Esophagus squamous epithelium (tissue), 5 donors: Measurements from ENCODE around the gene DAPK2. TPM values are rescaled to one million over a fixed set of nuclear protein-coding genes. Genes with fewer than 3 reads are reported as not detected.

ENCODE experiments used
- DNase-seq: peaks from one replicate; lab custom pipeline; 2025; lab: John Stamatoyannopoulos, UW
- H3K27ac ChIP-seq, 4 donors: fragments of 200-600 bp; sonication (generic); one replicate each; pipeline ENCODE4 v1.5.1; 2016 to 2019; ENCODE audit warnings: mild to moderate bottlenecking in 1 of 4
- H3K27me3 ChIP-seq, 4 donors: fragments of 200-600 bp; sonication (generic); 1 replicate in 3 of 4; 2 replicates in 1 of 4; pipeline versions ENCODE4 v1.5.1 to v1.6.0; 2017 to 2021; ENCODE audit warnings: antibody characterized with exemption in 1 of 4
- H3K36me3 ChIP-seq, 3 donors: fragments of 200-600 bp; sonication (generic); one replicate each; pipeline ENCODE4 v1.5.1; 2016 to 2019
- H3K4me1 ChIP-seq, 3 donors: fragments of 200-600 bp; sonication (generic); one replicate each; pipeline ENCODE4 v1.5.1; 2017 to 2019
- H3K4me3 ChIP-seq, 4 donors: fragments of 200-600 bp; sonication (generic); 1 replicate in 3 of 4; 2 replicates in 1 of 4; pipeline ENCODE4 v1.5.1; 2016 to 2019; ENCODE audit warnings: mild to moderate bottlenecking in 2 of 4, moderate library complexity in 1 of 4
- H3K9me3 ChIP-seq, 3 donors: fragments of 200-600 bp; sonication (generic); one replicate each; pipeline ENCODE4 v1.5.1; 2016 to 2019
- CTCF ChIP-seq, 6 experiments: fragments of 450-650 bp in 4 of 6; fragments of 200-600 bp in 2 of 6; sonication (generic) in 2 of 6; IDR thresholded peaks; one replicate each; pipeline ENCODE4 v1.5.1; 2016 to 2019; ENCODE audit warnings: antibody characterized with exemption in 6 of 6, mild to moderate bottlenecking in 4 of 6, moderate library complexity in 4 of 6
- POLR2A ChIP-seq, 4 donors: fragments of 450-650 bp; IDR thresholded peaks; one replicate each; pipeline ENCODE4 v1.6.1; 2017; ENCODE audit warnings: antibody characterized with exemption in 4 of 4, mild to moderate bottlenecking in 4 of 4, moderate library complexity in 3 of 4
- WGBS, 2 donors: methylation state at CpG; one replicate each; pipeline ENCODE4 v1.1.5; 2018; 5-methylcytosine and 5-hydroxymethylcytosine counted together
- intact Hi-C: fragments of 100-400 bp; cut with DNase I; formaldehyde crosslinking; loops from one replicate; pipeline ENCODE4 v1.15.0; 2022
- total RNA-seq, 4 donors: library from RNA; depleted of rRNA; stranded (reverse); fragments of >200 nt; gene quantifications; one replicate each; pipeline ENCODE4 v1.1.0, GENCODE V29; 2016
- donor health status: DM: yes; HTN: yes; CAD: no.

Gene DAPK2
- total RNA-seq, 4 donors from 2014 or later: 1.9 to 12.9 (median 9.8) TPM

- Histone ChIP-seq H3K27ac (no peak overlapping the region), H3K4me3 (no peak overlapping the region), H3K36me3 (no peaks in the 10 kb centered on the region), H3K9me3 (no peaks in the 10 kb centered on the region), H3K27me3 (no peaks in the 10 kb centered on the region), H3K4me1 (peaks cover 0 to 4% (median 0%) of the 10 kb centered on the region in 3 donors)
- no peak for DNase-seq
- intact Hi-C loops: no loop called here
- WGBS, 2 donors: 70 to 100% methylated on average over 5 of the region's 5 CpGs
- TF ChIP-seq CTCF (IDR thresholded peaks at IDR 0.05): no peak
- TF ChIP-seq POLR2A (IDR thresholded peaks at IDR 0.05): no peak
Observed at GRCh38 chr15:63933522-63933921, 112.8 kb downstream of the DAPK2 start.

- no peaks in the 10 kb centered on the region for H3K9me3 ChIP-seq
- intact Hi-C loops: no loop called here
- no peaks in the 10 kb centered on the region for H3K27me3 ChIP-seq
- H3K4me1 ChIP-seq: no peaks in the 10 kb centered on the region
- H3K27ac ChIP-seq: no peak overlapping the region
- DNase-seq: no peak
- H3K36me3 ChIP-seq: no peaks in the 10 kb centered on the region
- no peak overlapping the region for H3K4me3 ChIP-seq
- TF ChIP-seq POLR2A (IDR thresholded peaks at IDR 0.05): no peak
- TF ChIP-seq CTCF (IDR thresholded peaks at IDR 0.05): no peak
- 75 to 77% methylated on average over 4 of the region's 4 CpGs for WGBS, 2 donors
Observed at GRCh38 chr15:63931556-63931955, 114.7 kb downstream of the DAPK2 start.

- Histone ChIP-seq H3K9me3 (no peaks in the 10 kb centered on the region), H3K27ac (no peak overlapping the region), H3K4me1 (peaks cover 0 to 12% (median 0%) of the 10 kb centered on the region in 3 donors), H3K36me3 (no peaks in the 10 kb centered on the region), H3K4me3 (no peak overlapping the region), H3K27me3 (no peaks in the 10 kb centered on the region)
- no peak for TF ChIP-seq CTCF (IDR thresholded peaks at IDR 0.05)
- TF ChIP-seq POLR2A (IDR thresholded peaks at IDR 0.05): no peak
- intact Hi-C loops: no loop called here
- no peak for DNase-seq
- 90 to 94% methylated on average over 3 of the region's 7 CpGs for WGBS, 2 donors
Observed at GRCh38 chr15:63930034-63930433, 116.3 kb downstream of the DAPK2 start.

- Histone ChIP-seq H3K36me3 (peaks cover 0 to 3% (median 0%) of the 10 kb centered on the region in 3 donors), H3K9me3 (no peaks in the 10 kb centered on the region), H3K4me1 (peaks cover 0 to 12% (median 0%) of the 10 kb centered on the region in 3 donors), H3K27ac (no peak overlapping the region), H3K27me3 (no peaks in the 10 kb centered on the region), H3K4me3 (no peak overlapping the region)
- DNase-seq: no peak
- intact Hi-C loops: no loop called here
- 80 to 81% methylated on average over 1 to 2 of the region's 2 CpGs for WGBS, 2 donors
- no peak for TF ChIP-seq POLR2A (IDR thresholded peaks at IDR 0.05)
- TF ChIP-seq CTCF (IDR thresholded peaks at IDR 0.05): no peak
Observed at GRCh38 chr15:63928185-63928842, 118.0 kb downstream of the DAPK2 start.

GRCh38 chr15:63923993-63924950, 122.0 kb downstream of the DAPK2 start:
- 86 to 90% methylated on average over 4 to 7 of the region's 8 CpGs for WGBS, 2 donors
- Histone ChIP-seq H3K36me3 (peaks cover 0 to 6% (median 0%) of the 10 kb centered on the region in 3 donors), H3K4me1 (peaks cover 0 to 12% (median 0%) of the 10 kb centered on the region in 3 donors), H3K27me3 (no peaks in the 10 kb centered on the region), H3K27ac (no peak overlapping the region), H3K4me3 (no peak overlapping the region), H3K9me3 (no peaks in the 10 kb centered on the region)
- DNase-seq: no peak
- no peak for TF ChIP-seq CTCF (IDR thresholded peaks at IDR 0.05)
- no peak for TF ChIP-seq POLR2A (IDR thresholded peaks at IDR 0.05)
- intact Hi-C loops: no loop called here
